ENCODE measurements around the gene MYO5C.

- TF ChIP-seq POLR2AphosphoS5 (IDR thresholded peaks at IDR 0.05; ENCODE audit: insufficient read depth in 1 of 2, low read depth in 1 of 2) (peak; percentile 75 to 81), POLR2A (IDR thresholded peaks at IDR 0.05) (peak in 1 of 2 donors; percentile 74)
Measured at GRCh38 chr15:52179278-52180195, 116.1 kb downstream of the MYO5C start.

All from vagina (tissue), 2 donors.